K562 (cell line): ENCODE measurements around the gene KIAA1614. TPM values are rescaled to one million over a fixed set of nuclear protein-coding genes. Genes with fewer than 3 reads are reported as not detected.

ENCODE experiments used
- ATAC-seq: fragments of 200-7000 bp; cut with Tn5 transposase; 3 replicates; pipeline ENCODE4 v1.9.1; 2020; ENCODE audit warnings: moderate library complexity
- BruUV-seq: library from RNA; stranded (reverse); fragments of 400-500 nt; replicated peaks from 2 replicates; lab custom pipeline; 2021; lab: Mats Ljungman, UMichigan
- CTCF ChIA-PET: fragments of 300-600 bp; formaldehyde crosslinking; extraction: SDS; loops from one replicate; lab custom pipeline; 2021; ENCODE audit warnings: low intra/inter-chr PET ratio; lab: Yijun Ruan, JAX
- POLR2A ChIA-PET: fragments of 300-600, 350-650 bp; sonication (Branson Sonifier 250); formaldehyde crosslinking; extraction: SDS; loops from one replicate; lab custom pipeline; 2021; ENCODE audit warnings: antibody characterized with exemption, inconsistent platforms; lab: Yijun Ruan, JAX
- DNase-seq, 4 experiments: peaks; one replicate each; pipeline versions ENCODE4 v3.0.0 to v3.0.0-alpha.2; 2011 to 2018; ENCODE audit warnings: low spot score in 3 of 4, mixed read lengths in 3 of 4; ENCODE audit errors: extremely low read depth in 1 of 4
- FAIRE-seq: peaks from 2 replicates; lab custom pipeline; 2011; peaks lifted over from hg19 to GRCh38; lab: Jason Lieb, UNC
- H2AFZ ChIP-seq: 2 replicates; pipeline ENCODE4 v1.6.0; 2011; ENCODE audit warnings: low read depth, low read length, control low read depth, inconsistent platforms
- H3K27ac ChIP-seq: fragments of 200-600 bp; 3 replicates; pipeline ENCODE4 v1.8.0; 2011; ENCODE audit warnings: low read depth, mild to moderate bottlenecking, control low read depth, inconsistent platforms, low read length, moderate library complexity, mixed read lengths; ENCODE audit errors: extremely low read depth
- H3K27me3 ChIP-seq, 2 experiments: fragments of 300-600 bp in 1 of 2; 2 replicates in 1 of 2; 3 replicates in 1 of 2; pipeline versions ENCODE4 v1.6.0 to v1.8.0; 2011; ENCODE audit warnings: inconsistent platforms in 2 of 2, low read length in 2 of 2, mild to moderate bottlenecking in 1 of 2, mixed read lengths in 1 of 2, moderate library complexity in 1 of 2; ENCODE audit not compliant: control insufficient read depth in 2 of 2, insufficient read depth in 2 of 2
- H3K36me3 ChIP-seq: fragments of 300-600 bp; 3 replicates; pipeline ENCODE4 v1.8.0; 2011; ENCODE audit warnings: mild to moderate bottlenecking, low read length, inconsistent platforms; ENCODE audit not compliant: control insufficient read depth, insufficient read depth
- H3K4me1 ChIP-seq, 2 experiments: fragments of 200-600 bp in 1 of 2; replicated peaks in 1 of 2; 2 replicates in 1 of 2; 3 replicates in 1 of 2; pipeline versions ENCODE4 v1.5.1 to v1.8.0; 2011; ENCODE audit warnings: inconsistent platforms in 2 of 2, low read length in 2 of 2, mild to moderate bottlenecking in 1 of 2, mixed read lengths in 1 of 2, moderate library complexity in 1 of 2; ENCODE audit not compliant: control insufficient read depth in 2 of 2, insufficient read depth in 2 of 2
- H3K4me2 ChIP-seq: 2 replicates; pipeline ENCODE4 v1.6.1; 2011; ENCODE audit warnings: low read length, control low read depth, inconsistent platforms, mixed read lengths; ENCODE audit not compliant: insufficient read depth
- H3K4me3 ChIP-seq: fragments of 200-600 bp; sonication (generic), shearing (Covaris generic); 2 replicates; pipeline ENCODE4 v1.5.1; 2016; ENCODE audit warnings: control low read depth, inconsistent platforms
- H3K79me2 ChIP-seq: fragments of 200-600 bp; 3 replicates; pipeline ENCODE4 v1.8.0; 2011; ENCODE audit warnings: low read length, inconsistent platforms; ENCODE audit not compliant: control insufficient read depth, insufficient read depth
- H3K9ac ChIP-seq, 2 experiments: 2 replicates each; pipeline versions ENCODE4 v1.6.0 to v1.6.1; 2011; ENCODE audit warnings: low read depth in 2 of 2, low read length in 2 of 2, control low read depth in 1 of 2, inconsistent platforms in 1 of 2, mild to moderate bottlenecking in 1 of 2, mixed read lengths in 1 of 2; ENCODE audit not compliant: insufficient read depth in 1 of 2
- H3K9me1 ChIP-seq: one replicate; pipeline ENCODE4 v1.6.0; 2011; ENCODE audit warnings: inconsistent platforms, mild to moderate bottlenecking, low read length, moderate library complexity; ENCODE audit not compliant: control insufficient read depth, insufficient read depth
- H3K9me3 ChIP-seq: replicated peaks from 2 replicates; pipeline ENCODE4 v1.5.1; 2011; ENCODE audit warnings: low read depth, low read length, inconsistent platforms; ENCODE audit not compliant: control insufficient read depth, insufficient read depth
- H4K20me1 ChIP-seq: replicated peaks from 2 replicates; pipeline ENCODE4 v1.6.1; 2011; ENCODE audit warnings: low read length, inconsistent platforms, mixed read lengths; ENCODE audit not compliant: control insufficient read depth, insufficient read depth
- E2F4 ChIP-seq: sonication (generic); formaldehyde crosslinking; IDR thresholded peaks from 2 replicates; pipeline ENCODE4 v1.8.0; 2022; ENCODE audit warnings: mild to moderate bottlenecking, low read depth, missing genetic modification reagents
- FOXJ2 ChIP-seq: fragments of 200-800 bp; sonication (Bioruptor generic); IDR thresholded peaks from 2 replicates; pipeline ENCODE4 v1.6.1; 2016; ENCODE audit warnings: missing genetic modification characterization, missing compliant biosample characterization
- HDAC6 ChIP-seq: IDR thresholded peaks from 2 replicates; pipeline ENCODE4 v1.6.1; 2012; ENCODE audit warnings: low read depth, mild to moderate bottlenecking, control low read depth, inconsistent platforms, low read length, moderate library complexity
- JUNB ChIP-seq: fragments of 450-650 bp; formaldehyde crosslinking; conservative IDR thresholded peaks from 2 replicates; pipeline ENCODE4 v1.4.0; 2020; ENCODE audit warnings: mild to moderate bottlenecking
- KAT7 ChIP-seq: sonication (generic); formaldehyde crosslinking; IDR thresholded peaks from 2 replicates; pipeline ENCODE4 v1.8.0; 2022; ENCODE audit warnings: missing genetic modification reagents, mild to moderate bottlenecking, borderline replicate concordance
- MED1 ChIP-seq: sonication (generic); formaldehyde crosslinking; IDR thresholded peaks from 2 replicates; pipeline ENCODE4 v1.8.1; 2023; ENCODE audit warnings: missing genetic modification reagents, borderline replicate concordance
- NCOA1 ChIP-seq: fragments of 450-650 bp; IDR thresholded peaks from 2 replicates; pipeline ENCODE4 v1.6.1; 2016; ENCODE audit warnings: low read depth
- SMARCC2 ChIP-seq: fragments of 450-650 bp; IDR thresholded peaks from 2 replicates; pipeline ENCODE4 v1.6.1; 2017; ENCODE audit warnings: antibody characterized with exemption, moderate library complexity, mild to moderate bottlenecking, low read depth
- SRF ChIP-seq, 2 experiments: fragments of 250-450, 450-650 bp in 1 of 2; sonication (Bioruptor Pico) in 1 of 2; sonication (generic) in 1 of 2; formaldehyde crosslinking; IDR thresholded peaks; 2 replicates each; pipeline versions ENCODE4 v1.5.0 to v1.5.1; 2020 to 2022; ENCODE audit warnings: mild to moderate bottlenecking in 1 of 2, missing genetic modification reagents in 1 of 2
- XRCC3 ChIP-seq: fragments of 450-650 bp; IDR thresholded peaks from 2 replicates; pipeline ENCODE4 v1.6.1; 2017; ENCODE audit warnings: mild to moderate bottlenecking, moderate library complexity
- ZNF395 ChIP-seq: fragments of 200-800 bp; sonication (Bioruptor generic); IDR thresholded peaks from 2 replicates; pipeline ENCODE4 v1.6.1; 2017; ENCODE audit warnings: missing genetic modification characterization, missing compliant biosample characterization
- ZNF609 ChIP-seq: sonication (generic); formaldehyde crosslinking; IDR thresholded peaks from 2 replicates; pipeline ENCODE4 v1.8.1; 2023; ENCODE audit warnings: missing genetic modification reagents, mild to moderate bottlenecking, borderline replicate concordance
- WGBS: fragments of 100-300 bp; shearing (Covaris generic); methylation state at CpG from one replicate; pipeline ENCODE4 v1.1.6; 2016; ENCODE audit warnings: low coverage, mixed read lengths; ENCODE audit not compliant: insufficient coverage; ENCODE audit errors: missing lambda C conversion rate; 5-methylcytosine and 5-hydroxymethylcytosine counted together
- in situ Hi-C: fragments of 300-500 bp; cut with MboI; formaldehyde crosslinking; loops from 4 replicates; pipeline ENCODE4 v1.15.0; 2018; ENCODE audit warnings: inconsistent platforms, mixed read lengths
- intact Hi-C: fragments of 100-400 bp; cut with micrococcal nuclease; formaldehyde crosslinking; loops from 2 replicates; pipeline ENCODE4 v1.14.2; 2022
- polyA plus RNA-seq, 8 experiments: library from polyadenylated mRNA; depleted of rRNA in 4 of 8; stranded (reverse) in 5 of 8; unstranded in 3 of 8; fragments of >200 nt; fragmentation: Nextera tagmentation in 2 of 8; fragmentation: Illumina TruSeq in 1 of 8; extraction: Ambion mirVana in 2 of 8; extraction: Trizol in 1 of 8; gene quantifications; 2 replicates each; pipeline versions ENCODE4 v1.2.1 to v1.2.3, GENCODE V29; 2011 to 2014; ENCODE audit warnings: inconsistent platforms in 1 of 8, missing spikeins in 1 of 8
- total RNA-seq, 7 experiments: library from RNA; depleted of rRNA in 6 of 7; stranded (reverse); fragments of >200 nt in 6 of 7; fragmentation: Illumina TruSeq in 2 of 7; extraction: Trizol in 2 of 7; gene quantifications; 2 replicates each; pipeline versions ENCODE4 v1.2.1 to v1.2.3, GENCODE V29; 2011 to 2021; ENCODE audit warnings: low replicate concordance in 1 of 7
- TF ChIP-seq, protein P1 (sequence below): fragments of 450-650 bp; IDR thresholded peaks from 2 replicates; pipeline ENCODE4 v1.6.1; 2016; ENCODE audit warnings: mild to moderate bottlenecking

The KIAA1614 gene
- total and polyA plus RNA-seq, 9 of the 15 experiments (the other 6 are each of a cell fraction or from before 2014, with no cell fraction given): 0.01 to 1.1 (median 0.15) TPM; not detected in 1

DNA sequence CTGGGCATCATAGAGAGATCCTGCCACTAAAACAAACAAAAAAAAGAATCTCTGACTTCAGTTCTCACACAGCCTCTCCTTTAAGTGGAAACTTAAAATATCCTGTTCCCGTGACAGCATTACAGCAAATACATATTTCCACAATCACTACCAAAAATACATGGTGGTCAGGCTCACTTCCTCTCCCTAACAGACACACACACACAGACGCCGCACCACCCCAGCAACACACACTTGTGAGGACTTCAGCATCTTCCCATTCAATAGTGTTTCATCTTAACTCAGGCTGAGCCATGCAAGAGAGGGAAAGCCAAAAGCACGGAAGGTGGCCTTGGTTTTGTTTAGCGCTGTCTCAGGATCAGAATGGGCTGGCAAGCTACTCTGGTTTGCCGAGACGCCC, 21.9 kb downstream of the KIAA1614 start:
- DNase-seq (no peak), ATAC-seq (no peak), FAIRE-seq (no peak)
- Histone ChIP-seq H3K9me1 (peaks cover 4% of the 10 kb centered on the region), H3K4me1 (peaks cover 15 to 36% of the 10 kb centered on the region in 2 experiments; a peak in 4 of 5 replicates), H3K27ac (no peak overlapping the region), H3K9ac (no peak overlapping the region), H3K27me3 (peaks cover 3 to 4% of the 10 kb centered on the region in 2 experiments; a peak in 1 of 5 replicates), H3K9me3 (no peaks in the 10 kb centered on the region), H3K79me2 (no peaks in the 10 kb centered on the region), H3K4me3 (no peak overlapping the region), H3K36me3 (no peaks in the 10 kb centered on the region), H3K4me2 (no peak overlapping the region), H2AFZ (no peak overlapping the region), H4K20me1 (no peaks in the 10 kb centered on the region)
- POLR2A ChIA-PET: no interaction called here
- 74% methylated on average over 7 of the region's 7 CpGs for WGBS
- no TSS peak for BruUV-seq
- in situ Hi-C loops: no loop called here
- intact Hi-C loops: loop anchor here (5.0 kb wide), 2 partner anchors 88 to 218 kb away; partner anchors contain the start of gene STX6
- CTCF ChIA-PET: no interaction called here
- no peak for TF ChIP-seq SMARCC2
- TF ChIP-seq FOXJ2 (tag): no peak
- TF ChIP-seq XRCC3: no peak
- no peak for TF ChIP-seq JUNB
- TF ChIP-seq KAT7 (CRISPR knock-in tag): no peak
- TF ChIP-seq, protein P1, sequence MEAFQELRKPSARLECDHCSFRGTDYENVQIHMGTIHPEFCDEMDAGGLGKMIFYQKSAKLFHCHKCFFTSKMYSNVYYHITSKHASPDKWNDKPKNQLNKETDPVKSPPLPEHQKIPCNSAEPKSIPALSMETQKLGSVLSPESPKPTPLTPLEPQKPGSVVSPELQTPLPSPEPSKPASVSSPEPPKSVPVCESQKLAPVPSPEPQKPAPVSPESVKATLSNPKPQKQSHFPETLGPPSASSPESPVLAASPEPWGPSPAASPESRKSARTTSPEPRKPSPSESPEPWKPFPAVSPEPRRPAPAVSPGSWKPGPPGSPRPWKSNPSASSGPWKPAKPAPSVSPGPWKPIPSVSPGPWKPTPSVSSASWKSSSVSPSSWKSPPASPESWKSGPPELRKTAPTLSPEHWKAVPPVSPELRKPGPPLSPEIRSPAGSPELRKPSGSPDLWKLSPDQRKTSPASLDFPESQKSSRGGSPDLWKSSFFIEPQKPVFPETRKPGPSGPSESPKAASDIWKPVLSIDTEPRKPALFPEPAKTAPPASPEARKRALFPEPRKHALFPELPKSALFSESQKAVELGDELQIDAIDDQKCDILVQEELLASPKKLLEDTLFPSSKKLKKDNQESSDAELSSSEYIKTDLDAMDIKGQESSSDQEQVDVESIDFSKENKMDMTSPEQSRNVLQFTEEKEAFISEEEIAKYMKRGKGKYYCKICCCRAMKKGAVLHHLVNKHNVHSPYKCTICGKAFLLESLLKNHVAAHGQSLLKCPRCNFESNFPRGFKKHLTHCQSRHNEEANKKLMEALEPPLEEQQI: no peak
- TF ChIP-seq HDAC6: no peak
- TF ChIP-seq MED1 (CRISPR knock-in tag): no peak
- TF ChIP-seq SRF (CRISPR knock-in tag; IDR thresholded peaks at IDR 0.05): no peak
- TF ChIP-seq ZNF395 (CRISPR knock-in tag): no peak
- TF ChIP-seq NCOA1: no peak
- no peak for TF ChIP-seq E2F4
- no peak for TF ChIP-seq ZNF609 (CRISPR knock-in tag)
